Measurements from ENCODE around the gene PTH2R. TPM values are rescaled to one million over a fixed set of nuclear protein-coding genes. Genes with fewer than 3 reads are reported as not detected.

Gene PTH2R
- total RNA-seq, 1 experiment from 2014 or later = 0.10 TPM

- DNase-seq (ENCODE audit: low read depth, low spot score) = no peak
- Histone ChIP-seq H3K4me3 (ENCODE audit: low read depth in 2 of 2, low read length in 2 of 2) (no peak overlapping the region), H3K4me1 (ENCODE audit: control insufficient read depth, insufficient read depth, low read length) (no peaks in the 10 kb centered on the region), H3K9me3 (ENCODE audit: control insufficient read depth, insufficient read depth, low read depth, low read length) (no peaks in the 10 kb centered on the region), H3K27me3 (ENCODE audit: control insufficient read depth, insufficient read depth, low read length) (peaks cover 17% of the 10 kb centered on the region), H3K36me3 (ENCODE audit: control insufficient read depth, insufficient read depth, low read length) (no peaks in the 10 kb centered on the region; the same call in 1 of the 2 replicates), H3K27ac (ENCODE audit: low read length) (no peak overlapping the region)
- ATAC-seq = no peak
- intact Hi-C loops (cut with micrococcal nuclease; ENCODE audit: unreplicated experiment) = no loop called here
- TF ChIP-seq CTCF (IDR thresholded peaks at IDR 0.05) = no peak
- no peak for TF ChIP-seq TCF7L2 (IDR thresholded peaks at IDR 0.05; ENCODE audit: low read depth, low read length)
- TF ChIP-seq REST (IDR thresholded peaks at IDR 0.05; ENCODE audit: insufficient read depth in 1 of 2, low read depth in 2 of 2, low read length in 1 of 2) = no peak
- BruUV-seq (replicated peaks) = no TSS peak
- ChIA-PET CTCF (no interaction called here), POLR2A (no interaction called here)
- in situ Hi-C loops (cut with HindIII; ENCODE audit: low pct_unique_long_range_greater_than_20kb, low sequenced_read_pairs) = no loop called here
Measured at GRCh38 chr2:208384637-208385036, 22.0 kb upstream of the PTH2R start.

- no TSS peak for BruUV-seq (replicated peaks)
- ATAC-seq = no peak
- intact Hi-C loops (cut with micrococcal nuclease; ENCODE audit: unreplicated experiment) = no loop called here
- DNase-seq (ENCODE audit: low read depth, low spot score) = no peak
- in situ Hi-C loops (cut with HindIII; ENCODE audit: low pct_unique_long_range_greater_than_20kb, low sequenced_read_pairs) = no loop called here
- Histone ChIP-seq H3K4me1 (ENCODE audit: control insufficient read depth, insufficient read depth, low read length) (no peaks in the 10 kb centered on the region), H3K9me3 (ENCODE audit: control insufficient read depth, insufficient read depth, low read depth, low read length) (no peaks in the 10 kb centered on the region), H3K36me3 (ENCODE audit: control insufficient read depth, insufficient read depth, low read length) (no peaks in the 10 kb centered on the region; the same call in 1 of the 2 replicates), H3K27ac (ENCODE audit: low read length) (no peak overlapping the region), H3K4me3 (ENCODE audit: low read depth in 2 of 2, low read length in 2 of 2) (no peak overlapping the region), H3K27me3 (ENCODE audit: control insufficient read depth, insufficient read depth, low read length) (peaks cover 17% of the 10 kb centered on the region)
- TF ChIP-seq REST (IDR thresholded peaks at IDR 0.05; ENCODE audit: insufficient read depth in 1 of 2, low read depth in 2 of 2, low read length in 1 of 2) (no peak), SIN3A (IDR thresholded peaks at IDR 0.05; ENCODE audit: borderline replicate concordance, insufficient read depth, low read depth, low read length) (no peak), POLR2AphosphoS5 (IDR thresholded peaks at IDR 0.05; ENCODE audit: low read depth, low read length) (no peak), CTCF (IDR thresholded peaks at IDR 0.05) (no peak), TCF7L2 (IDR thresholded peaks at IDR 0.05; ENCODE audit: low read depth, low read length) (no peak)
- POLR2A ChIA-PET = no interaction called here
- CTCF ChIA-PET = no interaction called here
Measured at GRCh38 chr2:208386541-208386940, 20.1 kb upstream of the PTH2R start.

Measured in Panc1 (cell line).